Fibroblast of upper back skin (primary cell): ENCODE data around the gene ACADSB.

Experiments
- DNase-seq: peaks from one replicate; pipeline ENCODE4 v3.0.0-alpha.2; 2013

Gene ACADSB

DNA sequence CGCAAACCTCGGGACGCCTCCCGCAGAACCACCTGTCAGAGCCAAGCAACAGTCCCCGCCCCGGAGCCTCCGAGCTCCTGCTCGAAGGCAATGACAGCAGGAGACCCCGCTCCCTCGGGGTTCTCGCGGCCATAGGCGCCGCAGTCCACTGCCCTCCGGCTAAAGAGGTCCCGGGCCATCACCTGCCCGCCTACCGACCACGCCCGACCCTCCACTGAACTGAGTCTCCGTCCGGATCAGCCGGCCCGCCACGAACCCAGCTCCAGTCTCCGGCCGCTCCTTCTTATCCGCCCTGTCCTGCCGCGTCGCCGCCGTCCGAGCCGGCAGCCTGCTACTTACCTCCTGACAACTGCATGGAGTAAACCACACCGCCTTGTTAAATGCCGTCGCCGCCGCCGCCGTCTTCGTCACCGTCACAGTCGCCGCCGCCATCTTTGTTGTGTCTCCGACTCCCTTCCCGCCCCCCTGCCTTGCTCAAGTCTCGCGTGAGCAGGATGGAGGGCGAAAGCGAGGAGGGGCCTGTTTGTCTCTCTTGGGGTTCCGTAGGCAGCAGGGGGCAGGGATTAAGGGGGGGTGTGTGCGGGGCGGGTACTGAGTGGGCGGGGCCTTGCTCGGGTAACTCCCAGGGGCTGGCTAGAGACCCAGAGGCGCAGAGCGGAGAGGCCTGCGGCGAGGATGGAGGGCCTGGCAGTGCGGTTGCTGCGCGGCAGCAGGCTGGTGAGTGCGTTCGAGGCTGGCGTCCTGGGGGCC, at the start of gene ACADSB, which contains the start of gene IKZF5:
ACADSB (plus strand) TSS at position 652 of the 750 bp plus-strand sequence; CDS start at position 676, 24 bp downstream.
IKZF5 (minus strand) TSS at position 441 of the 750 bp plus-strand sequence. CDS start 10,170 bp downstream, outside the sequence.
- DNase-seq: peak; percentile 98

DNA sequence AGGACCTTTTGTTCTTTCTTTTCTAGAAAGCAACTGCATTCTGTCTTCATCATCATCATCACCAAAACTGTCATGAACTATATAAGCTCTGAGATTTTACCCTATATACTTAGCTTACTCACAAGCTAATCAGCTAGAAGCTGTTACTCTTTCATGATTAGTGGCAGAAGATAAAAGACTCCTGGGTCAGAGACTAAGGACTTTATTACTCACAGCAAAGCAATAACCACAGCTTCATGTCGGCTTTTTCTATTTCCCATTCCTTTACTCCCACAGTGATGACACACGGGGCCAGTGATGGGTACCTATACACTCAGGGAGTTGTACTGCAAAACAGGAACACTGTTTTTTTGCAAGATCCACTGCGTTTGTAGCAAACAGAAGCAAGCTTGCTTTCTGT, 46.4 kb upstream of the ACADSB start:
- no peak for DNase-seq

DNA sequence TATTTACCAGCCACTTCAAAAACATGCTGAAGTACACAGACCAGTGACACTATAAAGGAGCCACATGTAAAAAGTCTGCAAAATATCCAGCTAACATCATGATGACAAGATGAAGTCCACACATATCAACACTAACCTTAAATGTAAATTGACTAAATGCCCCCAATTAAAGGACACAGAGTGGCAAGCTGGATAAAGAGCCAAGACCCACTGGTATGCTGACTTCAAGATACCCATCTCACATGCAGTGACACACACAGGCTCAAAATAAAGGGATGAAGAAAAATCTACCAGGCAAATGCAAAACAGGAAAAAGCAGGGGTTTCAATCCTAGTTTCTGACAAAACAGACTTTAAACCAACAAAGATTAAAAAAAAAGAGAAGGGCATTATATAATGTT, 41.9 kb upstream of the ACADSB start:
- no peak for DNase-seq

DNA sequence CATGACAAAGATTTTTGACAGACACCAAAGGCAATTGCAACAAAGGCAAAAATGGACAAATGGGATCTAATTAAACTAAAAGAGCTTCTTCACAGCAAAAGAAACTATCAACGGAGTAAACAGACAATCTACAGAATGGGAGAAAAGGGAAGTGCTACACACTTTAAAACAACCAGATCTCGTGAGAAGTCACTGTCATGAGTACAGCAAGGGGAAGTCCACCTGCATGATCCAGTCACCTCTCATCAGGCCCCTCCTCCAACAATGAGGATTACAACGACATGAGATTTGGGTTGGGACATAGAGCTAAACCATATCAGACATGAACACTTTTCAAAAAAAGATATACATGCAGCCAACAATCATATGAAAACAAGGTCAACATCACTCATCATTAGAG, 40.1 kb upstream of the ACADSB start:
- no peak for DNase-seq

DNA sequence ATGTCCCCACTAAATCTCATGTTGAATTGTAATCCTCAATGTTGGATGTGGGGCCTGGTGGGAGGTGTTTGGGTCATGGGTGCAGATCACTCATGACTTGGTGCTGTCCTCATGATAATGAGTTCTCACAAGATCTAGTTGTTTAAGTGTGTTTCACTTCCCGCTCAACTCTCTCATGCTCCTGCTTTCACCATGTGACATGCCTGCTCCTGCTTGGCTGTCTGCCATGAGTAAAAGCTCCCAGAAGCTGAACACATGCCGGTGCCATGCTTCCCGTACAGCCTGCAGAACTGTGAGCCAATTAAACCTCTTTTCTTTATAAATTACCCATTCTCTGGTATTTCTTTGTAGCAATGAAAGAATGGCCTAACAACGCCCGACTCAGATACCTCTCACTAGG, 34.8 kb upstream of the ACADSB start:
- no peak for DNase-seq

DNA sequence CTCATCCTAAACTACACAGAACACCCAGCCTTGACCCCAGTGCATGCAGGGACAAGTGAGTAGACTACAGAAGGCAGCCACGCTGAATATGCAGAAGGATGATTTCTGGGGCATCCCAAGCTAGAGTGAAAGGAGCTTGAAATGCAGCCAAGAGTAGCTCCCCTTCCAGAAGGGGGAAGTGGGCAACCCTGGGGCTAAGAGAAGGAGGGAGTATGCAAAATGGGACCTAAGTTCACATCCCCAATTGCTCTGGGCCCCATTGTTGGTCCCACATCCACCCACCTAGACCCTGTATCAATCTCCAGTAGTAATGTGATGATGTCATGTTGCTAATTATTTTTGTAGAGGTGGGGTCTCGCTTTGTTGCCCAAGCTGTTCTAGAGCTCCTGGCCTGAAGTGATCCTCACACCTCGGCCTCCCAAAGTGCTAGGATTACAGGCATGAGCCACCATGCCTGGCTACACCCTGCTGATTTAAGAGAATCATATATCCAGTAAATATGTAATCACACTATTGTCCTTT, 34.2 kb upstream of the ACADSB start:
- DNase-seq: no peak

DNA sequence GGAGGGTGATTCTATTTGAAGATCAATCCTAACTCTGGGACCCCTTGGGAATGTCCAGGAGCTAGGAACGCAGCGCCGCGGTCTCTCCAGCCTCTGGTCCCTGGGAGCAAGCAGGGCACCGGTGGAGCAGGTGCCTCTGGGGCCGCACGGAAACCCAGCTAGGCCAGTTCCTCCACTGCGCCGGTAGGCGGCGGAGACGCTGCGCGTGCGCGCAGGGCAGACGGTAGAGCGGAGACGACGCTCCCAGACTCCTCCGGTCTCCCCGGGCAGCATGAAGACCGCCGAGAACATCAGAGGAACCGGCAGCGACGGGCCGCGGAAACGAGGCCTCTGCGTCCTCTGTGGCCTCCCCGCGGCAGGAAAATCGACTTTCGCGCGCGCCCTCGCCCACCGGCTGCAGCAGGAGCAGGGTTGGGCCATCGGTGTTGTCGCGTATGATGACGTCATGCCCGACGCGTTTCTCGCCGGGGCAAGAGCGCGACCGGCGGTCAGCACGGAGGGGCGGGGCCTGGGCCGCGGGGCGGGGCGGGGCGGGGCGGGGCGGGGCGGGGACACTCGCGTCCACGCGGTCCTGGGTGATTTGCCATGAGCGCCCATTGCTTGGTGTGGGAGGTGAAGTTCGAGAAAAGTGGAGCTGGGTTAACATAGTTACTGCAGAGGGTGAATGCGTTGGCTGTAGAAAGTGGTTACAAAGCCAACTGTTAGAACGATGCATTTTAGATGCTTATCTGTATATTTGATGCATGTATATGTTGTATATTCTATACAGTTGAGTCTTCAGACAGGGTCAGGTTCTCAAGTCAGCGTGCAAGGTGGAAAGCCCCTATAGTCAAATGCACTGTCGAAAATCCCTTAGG, 28.4 kb upstream of the ACADSB start, which contains the start of gene PSTK:
PSTK (plus strand) TSS at position 193 of the 857 bp plus-strand sequence; CDS start at position 272, 79 bp downstream.
- DNase-seq: peak; percentile 92

DNA sequence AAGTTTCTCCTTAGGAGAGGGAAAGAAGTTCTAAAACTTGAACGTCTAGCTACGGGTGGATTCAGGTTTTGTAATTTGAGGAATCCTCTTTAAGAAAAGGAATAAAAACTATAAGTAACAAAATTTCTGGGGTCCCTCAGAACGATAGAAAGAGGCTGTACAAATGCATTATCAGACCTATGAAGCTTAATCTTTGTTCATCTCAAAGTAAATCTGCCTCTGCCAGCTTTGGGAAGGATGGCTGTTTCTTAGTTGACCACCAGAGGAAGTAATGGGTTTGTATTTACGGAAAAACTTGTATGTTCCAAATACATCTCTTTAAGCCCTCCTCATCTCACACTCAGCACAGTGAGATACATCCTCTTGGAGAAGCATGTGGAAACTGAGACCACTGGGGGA, 27.7 kb upstream of the ACADSB start:
- peak; percentile 41 for DNase-seq

DNA sequence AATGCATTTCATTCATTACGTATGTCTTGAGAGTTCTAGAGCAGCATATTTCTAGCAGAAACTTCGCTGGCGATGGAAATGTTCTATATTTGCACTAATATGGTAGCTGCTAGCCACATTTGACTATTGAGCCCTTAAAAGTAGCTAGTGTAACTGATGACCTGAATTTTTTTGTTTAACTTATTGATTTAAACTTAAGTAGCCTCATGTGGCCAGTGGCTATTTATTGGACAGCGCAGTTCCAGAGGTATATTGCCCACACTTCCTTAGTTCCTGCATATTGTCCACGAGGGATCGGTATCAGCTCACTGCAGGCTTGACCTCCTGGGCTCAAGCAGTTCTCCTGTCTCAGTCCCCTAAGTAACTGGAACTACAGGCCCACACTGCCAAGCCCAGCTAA, 24.9 kb upstream of the ACADSB start:
- DNase-seq: no peak

DNA sequence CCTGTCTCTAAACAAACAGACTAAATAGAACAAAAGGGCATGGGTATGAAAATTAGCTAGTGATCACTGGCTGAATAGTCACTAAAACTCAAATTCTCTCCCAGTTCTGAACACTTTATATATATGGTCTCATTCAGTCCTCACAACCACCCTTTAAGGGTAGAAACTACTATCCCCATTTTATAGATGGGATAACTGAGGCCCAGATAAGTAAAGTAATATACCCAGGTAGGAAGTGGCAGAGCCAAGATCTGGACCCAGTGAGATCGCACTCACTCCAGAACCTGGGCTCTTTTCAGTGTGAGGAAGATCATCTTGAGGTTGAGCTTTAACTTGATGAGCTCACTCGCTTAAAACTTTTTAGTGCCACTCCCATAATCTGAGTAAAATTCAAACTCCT, 24.1 kb upstream of the ACADSB start:
- DNase-seq: no peak

DNA sequence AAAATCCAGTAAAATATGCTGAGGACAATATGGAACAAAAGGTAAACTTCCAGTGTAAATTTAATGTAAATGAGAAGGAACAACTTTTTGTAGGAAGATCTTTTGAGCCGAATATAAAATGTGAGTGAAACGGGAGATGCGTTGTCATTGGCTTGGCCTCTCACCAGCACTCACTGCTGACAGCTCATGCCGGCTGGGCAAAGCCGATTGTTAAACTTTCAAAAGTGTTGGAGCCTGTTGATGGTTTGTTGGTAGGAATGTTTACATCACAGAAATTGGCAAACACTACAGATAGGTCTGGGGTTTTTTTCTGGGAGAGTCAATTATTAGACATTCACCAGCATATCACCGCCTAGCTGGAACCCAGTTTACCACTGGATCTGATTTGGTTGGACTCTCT, 22.5 kb upstream of the ACADSB start:
- DNase-seq: no peak

DNA sequence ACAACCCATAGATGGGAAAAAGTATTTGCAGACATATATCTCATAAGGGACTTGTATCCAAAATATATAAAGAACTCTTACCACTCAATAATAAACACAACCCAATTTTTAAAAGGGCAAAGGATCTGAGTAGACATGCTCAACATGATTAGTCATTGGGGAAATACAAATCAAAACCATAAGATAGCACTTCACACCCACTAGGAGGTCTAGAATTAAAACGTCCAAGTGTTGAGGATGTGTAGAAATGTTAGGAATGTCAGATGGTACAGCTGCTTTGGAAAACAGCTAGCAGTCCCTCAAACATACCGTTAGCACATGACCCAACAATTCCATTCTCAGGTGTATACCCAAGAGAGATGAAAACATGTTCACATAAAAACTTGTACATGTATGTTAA, 20.3 kb upstream of the ACADSB start:
- peak; percentile 43 for DNase-seq

DNA sequence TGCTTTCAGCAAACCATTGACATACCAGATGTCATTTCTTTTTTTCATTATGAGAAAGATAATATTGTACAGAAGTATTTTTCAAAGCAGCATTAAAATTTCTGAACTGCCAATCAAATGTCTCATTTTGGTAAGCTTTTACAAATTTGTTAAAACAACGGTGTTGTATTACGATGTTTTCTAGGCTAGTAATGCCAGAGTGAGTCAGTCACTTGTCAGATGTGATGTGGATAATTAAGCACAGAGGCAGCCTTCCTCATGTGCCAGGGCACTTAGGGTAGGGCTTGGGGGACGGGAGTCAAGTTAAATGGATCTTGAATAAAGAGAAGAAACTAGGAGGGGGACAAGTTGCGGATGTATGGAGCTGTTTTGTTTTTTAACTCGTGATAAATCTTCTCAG, 18.5 kb upstream of the ACADSB start:
- DNase-seq: no peak

DNA sequence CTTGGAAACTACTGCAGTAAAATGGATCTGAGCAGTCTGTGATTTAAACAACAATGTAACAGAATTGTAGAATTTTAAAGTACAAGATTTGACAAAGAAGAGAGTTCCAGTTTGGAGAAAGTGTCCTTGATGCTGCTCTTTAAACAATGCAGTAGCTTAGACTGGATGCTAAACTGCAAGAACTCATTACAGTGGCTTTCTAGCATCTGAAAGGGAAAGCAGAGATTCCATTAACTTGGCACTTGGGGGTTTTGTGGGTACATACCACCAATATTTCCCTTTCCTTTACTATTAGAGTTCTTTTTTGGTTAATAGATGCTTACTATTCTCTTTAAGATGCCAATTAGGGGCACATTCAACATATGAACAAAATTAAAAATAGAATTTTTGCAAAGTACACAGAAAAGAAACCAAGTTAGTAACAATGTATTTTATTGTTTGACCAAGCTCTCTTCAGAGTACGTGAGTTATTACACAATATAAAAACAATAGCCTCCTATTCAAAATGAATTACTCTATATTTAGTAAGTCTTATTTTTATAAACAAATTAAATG, 16.7 kb upstream of the ACADSB start:
- no peak for DNase-seq

DNA sequence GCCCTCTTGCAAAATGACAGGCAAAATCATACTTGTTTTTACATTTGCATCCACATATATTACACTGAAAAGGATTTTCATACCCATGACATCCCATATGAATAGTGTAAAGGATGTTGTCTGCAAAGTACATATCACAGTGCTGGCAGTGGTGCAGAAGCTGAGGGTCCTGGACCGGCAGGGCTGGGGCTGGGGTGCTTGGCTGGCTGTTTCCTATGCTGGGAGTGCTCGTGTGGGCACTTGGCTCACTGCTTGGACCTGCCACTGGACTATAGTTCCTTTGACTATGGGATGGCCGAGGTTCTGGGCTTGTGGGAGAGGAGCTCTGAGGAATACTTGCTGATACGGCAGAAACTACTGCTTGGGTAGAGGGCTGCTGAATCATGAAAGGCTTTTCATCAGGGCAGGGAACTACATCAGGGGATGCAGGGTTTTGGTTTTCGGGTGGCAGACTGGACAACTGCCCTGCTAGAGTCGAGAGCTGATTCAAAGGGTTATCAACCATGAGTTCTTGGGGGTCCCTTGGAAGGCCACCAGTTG, 14.9 kb upstream of the ACADSB start:
- DNase-seq: no peak

DNA sequence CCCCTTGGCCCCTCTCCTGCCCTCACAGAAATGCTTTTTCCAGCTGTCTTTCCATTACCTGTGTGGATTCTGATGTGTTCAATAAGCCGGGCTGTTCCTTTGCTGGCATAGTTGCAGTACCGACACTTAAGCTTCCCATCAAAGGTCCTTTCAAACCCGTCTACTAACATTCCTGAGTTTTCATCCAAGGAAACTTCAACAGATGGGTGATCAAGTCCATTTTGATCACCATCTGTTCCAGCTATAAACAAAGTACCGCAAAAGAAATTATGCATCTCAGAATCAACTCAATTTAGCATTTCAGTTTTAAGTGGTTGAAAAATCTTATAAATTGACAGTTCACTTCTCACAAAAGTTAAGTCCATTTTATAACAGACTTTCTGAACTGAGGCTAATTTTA, 12.9 kb upstream of the ACADSB start:
- DNase-seq: no peak

DNA sequence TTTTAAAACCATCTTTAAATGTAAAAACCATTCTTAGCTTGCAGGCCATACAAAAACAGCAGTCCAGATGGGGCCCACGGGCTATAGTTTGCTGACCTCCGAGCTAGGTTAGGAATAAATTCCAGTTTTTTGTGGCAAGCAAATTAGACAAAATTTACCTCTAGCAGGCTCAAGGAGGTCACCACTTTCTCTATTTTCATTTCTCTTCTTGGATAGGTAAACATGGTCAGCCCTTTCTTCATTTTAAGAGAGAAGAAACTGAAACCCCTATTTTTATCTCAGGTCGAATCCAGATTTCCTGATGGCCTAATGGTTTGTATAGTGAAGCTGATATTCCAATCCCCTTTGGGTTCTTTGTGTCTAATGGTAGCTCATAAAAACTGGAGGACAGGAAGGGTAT, 10.9 kb upstream of the ACADSB start:
- no peak for DNase-seq

DNA sequence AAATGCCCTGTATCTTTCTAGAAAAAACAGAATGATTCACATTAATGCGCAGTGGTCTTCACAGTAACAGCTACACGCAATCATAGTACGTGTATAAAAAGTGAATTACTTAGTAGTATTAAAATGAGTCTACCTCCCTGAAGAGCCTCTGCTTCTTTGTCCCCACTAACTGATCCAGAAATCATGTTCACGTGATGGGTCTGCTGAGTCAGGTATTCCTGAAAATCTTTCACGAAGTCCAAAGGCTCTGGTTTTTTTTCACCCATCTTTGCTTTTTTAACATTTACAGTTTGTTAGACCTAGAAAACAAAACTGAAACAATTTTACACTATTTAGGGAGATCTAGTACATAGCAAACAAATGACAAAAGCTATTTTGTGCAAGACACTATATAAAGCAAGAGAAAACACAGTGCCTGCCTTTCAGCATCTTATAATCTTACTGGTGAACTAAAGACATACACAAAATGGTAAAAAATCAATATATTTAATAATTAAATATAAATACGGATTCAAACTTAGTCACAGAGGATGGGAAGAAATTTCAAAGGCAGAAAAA, 10.4 kb upstream of the ACADSB start:
- no peak for DNase-seq

DNA sequence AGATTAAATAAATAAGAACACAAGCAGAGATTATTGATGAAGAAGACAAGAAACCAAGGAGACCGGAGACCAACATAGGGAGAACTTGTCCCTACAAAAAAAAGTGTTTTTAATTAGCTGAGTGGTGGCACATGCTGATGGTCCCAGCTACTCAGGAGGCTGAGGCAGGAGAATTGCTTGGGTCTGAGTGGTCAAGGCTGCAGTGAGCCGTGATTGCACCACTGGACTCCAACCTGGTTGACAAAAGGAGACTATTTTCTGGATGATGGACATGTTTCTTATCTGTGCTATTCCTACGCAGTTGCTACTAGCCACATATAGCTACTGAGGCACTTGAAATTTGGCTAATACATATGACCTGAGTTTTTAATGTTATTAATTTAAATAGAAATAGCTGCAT, 9.9 kb upstream of the ACADSB start:
- no peak for DNase-seq

DNA sequence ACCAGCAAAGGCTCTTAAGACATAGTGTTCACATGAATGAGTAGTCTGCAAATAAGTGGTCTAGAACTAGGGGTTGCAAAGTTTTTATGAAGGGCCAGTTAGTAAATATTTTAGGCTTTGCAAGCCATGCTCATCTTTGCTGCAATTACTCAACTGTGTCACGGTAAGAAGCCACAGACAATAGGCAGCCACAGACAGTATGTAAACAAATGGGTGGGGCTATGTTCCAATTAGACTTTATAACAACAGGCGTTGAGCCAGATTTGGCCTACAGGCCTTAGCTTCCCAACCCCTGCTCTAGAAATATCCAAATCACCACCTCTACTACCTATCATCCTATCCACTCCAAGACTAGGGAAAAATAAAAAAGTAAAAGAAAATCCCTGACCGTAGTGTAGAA, 9.5 kb upstream of the ACADSB start:
- DNase-seq: no peak

DNA sequence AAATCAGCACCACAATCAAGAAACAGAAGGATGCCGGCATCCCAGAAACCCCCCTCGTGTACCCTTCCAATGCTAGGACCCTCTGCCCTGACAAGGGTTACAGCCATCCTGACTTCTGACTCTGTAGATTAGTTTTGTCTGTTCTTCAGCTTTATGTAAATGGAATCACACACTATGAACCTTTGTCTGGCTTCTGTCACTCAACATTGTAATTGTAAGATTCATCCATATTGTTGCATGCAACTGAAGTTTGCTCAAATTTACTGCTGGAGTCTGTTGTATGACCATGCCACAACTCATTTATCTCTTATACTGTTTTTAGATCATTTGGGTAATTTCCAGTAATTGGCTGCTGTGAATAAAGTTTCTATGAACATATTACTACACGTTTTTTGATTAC, 8.7 kb upstream of the ACADSB start:
- DNase-seq: no peak

DNA sequence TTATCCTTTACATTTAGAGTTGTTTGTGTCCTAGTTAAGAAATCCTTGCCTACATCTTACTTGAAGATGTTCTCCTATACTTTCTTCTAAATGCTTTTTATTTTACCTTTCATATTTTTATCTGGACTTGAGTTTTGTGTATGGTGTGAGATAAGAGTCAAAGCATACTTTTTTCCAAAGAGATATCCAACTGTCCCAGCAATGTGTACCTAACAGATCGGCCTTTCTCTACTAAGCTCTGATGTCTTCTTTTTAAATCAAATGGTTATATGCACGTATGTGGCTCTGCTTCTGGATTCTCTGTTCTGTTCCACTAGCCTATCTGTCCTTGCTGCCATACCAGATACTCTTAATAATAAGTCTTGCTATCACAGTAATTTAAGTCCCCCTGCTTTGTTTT, 7.4 kb upstream of the ACADSB start:
- DNase-seq: no peak

DNA sequence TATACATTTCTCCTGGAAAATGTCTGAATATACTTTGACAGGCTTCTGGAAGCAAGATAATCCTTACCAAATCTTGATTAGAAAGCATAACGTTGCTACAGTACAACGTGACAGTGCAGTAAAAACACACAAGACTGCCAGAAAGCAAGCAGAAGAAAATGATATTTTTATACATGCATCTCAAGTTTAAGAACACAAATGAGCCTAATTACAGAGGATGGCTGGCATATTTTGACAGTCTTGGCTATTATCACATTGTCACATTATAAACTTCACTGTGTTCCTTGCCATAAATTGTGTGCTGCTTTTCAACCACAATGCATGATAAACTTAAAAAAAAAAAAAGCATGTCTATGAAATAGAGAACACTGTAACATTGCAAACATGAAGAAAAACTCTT, 4.5 kb upstream of the ACADSB start:
- no peak for DNase-seq
